ENCODE data around the gene TPGS2. TPM values are rescaled to one million over a fixed set of nuclear protein-coding genes. Genes with fewer than 3 reads are reported as not detected.

The TPGS2 gene
- polyA plus RNA-seq, 1 of the 3 experiments (the other 2 are of a cell fraction): 235 TPM

DNA sequence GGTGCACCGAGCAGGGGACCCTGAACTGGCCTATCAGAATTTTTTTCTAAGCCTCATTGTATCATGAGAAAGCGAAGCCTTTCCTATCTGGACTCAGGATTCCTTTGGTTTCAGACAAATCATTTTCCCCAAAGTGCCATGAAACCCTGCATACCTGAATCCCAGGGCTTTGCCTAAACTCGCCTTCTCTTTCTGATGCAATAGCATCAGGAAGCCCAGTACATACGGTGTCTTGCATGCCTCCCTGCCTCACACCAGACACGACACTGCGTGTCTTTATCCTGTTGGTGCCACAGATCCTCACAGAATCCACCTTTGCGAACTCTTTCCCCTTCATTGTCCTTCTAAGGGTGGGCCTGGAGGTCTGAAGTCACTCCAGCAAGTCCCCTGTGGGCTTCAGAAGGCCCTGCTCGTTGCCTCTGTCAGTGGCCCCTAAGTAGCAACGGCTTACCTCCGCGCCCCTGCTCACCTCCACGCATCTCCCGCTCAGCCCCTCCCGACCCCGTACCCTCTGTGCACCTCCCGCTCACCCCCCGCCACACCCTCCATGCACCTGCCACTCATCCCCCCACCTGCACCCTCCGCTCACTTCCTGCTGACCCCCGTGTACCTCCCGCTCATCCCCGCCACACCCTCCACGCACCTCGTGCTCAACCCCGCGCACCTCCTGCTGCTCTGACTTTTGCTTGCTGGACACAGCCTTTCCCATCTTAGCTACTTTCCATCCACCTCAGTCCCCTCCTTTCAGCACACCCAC lies 83.4 kb downstream of the TPGS2 start:
- no peaks in the 10 kb centered on the region for H3K79me2 ChIP-seq (ENCODE audit: insufficient read depth)
- no peaks in the 10 kb centered on the region for H3K27me3 ChIP-seq (ENCODE audit: insufficient read depth)
- no peaks in the 10 kb centered on the region for H3K9me2 ChIP-seq
- peaks cover 0 to 6% of the 10 kb centered on the region in 2 experiments; a peak in 1 of 4 replicates for H3K4me1 ChIP-seq (ENCODE audit: control insufficient read depth in 1 of 2, insufficient read depth in 2 of 2, low read depth in 1 of 2, low read length in 1 of 2)
- CTCF ChIA-PET: interaction anchor here (1.0 kb wide), 1 partner anchor 9 kb away, joined by 4 read pairs; no protein-coding TSS in a partner anchor
- H3K36me3 ChIP-seq (replicated peaks in 1 of 2; ENCODE audit: control insufficient read depth in 1 of 2, insufficient read depth in 2 of 2, low read length in 1 of 2): peaks cover 0 to 6% of the 10 kb centered on the region in 2 experiments
- H3K27ac ChIP-seq (ENCODE audit: low read depth in 2 of 2, low read length in 1 of 2): peak overlapping the region in 1 of 2 experiments; percentile 19; a peak in 1 of 4 replicates
- no peak overlapping the region for H3K4me3 ChIP-seq (ENCODE audit: low read depth in 2 of 2, low read length in 1 of 2)
- H3K9me3 ChIP-seq: no peaks in the 10 kb centered on the region
- POLR2A ChIA-PET: no interaction called here
- H4K20me1 ChIP-seq (ENCODE audit: insufficient read depth): no peaks in the 10 kb centered on the region
- TF ChIP-seq EP300 (IDR thresholded peaks at IDR 0.05; ENCODE audit: borderline replicate concordance in 1 of 2, low read depth in 1 of 2, low read length in 1 of 2) (no peak), SMC3 (IDR thresholded peaks at IDR 0.05; ENCODE audit: low read depth, low read length) (no peak), FOXM1 (IDR thresholded peaks at IDR 0.05; ENCODE audit: low read depth) (no peak), USF2 (IDR thresholded peaks at IDR 0.05; ENCODE audit: borderline replicate concordance, low read depth, low read length) (no peak), MEF2A (IDR thresholded peaks at IDR 0.05; ENCODE audit: borderline replicate concordance, low read depth) (no peak), GABPA (IDR thresholded peaks at IDR 0.05; ENCODE audit: low read depth) (no peak), TEAD4 (IDR thresholded peaks at IDR 0.05; ENCODE audit: borderline replicate concordance, insufficient read depth) (no peak), EZH2phosphoT487 (IDR thresholded peaks at IDR 0.05; ENCODE audit: borderline replicate concordance, low read depth) (no peak)
- TF ChIP-seq, protein P1, sequence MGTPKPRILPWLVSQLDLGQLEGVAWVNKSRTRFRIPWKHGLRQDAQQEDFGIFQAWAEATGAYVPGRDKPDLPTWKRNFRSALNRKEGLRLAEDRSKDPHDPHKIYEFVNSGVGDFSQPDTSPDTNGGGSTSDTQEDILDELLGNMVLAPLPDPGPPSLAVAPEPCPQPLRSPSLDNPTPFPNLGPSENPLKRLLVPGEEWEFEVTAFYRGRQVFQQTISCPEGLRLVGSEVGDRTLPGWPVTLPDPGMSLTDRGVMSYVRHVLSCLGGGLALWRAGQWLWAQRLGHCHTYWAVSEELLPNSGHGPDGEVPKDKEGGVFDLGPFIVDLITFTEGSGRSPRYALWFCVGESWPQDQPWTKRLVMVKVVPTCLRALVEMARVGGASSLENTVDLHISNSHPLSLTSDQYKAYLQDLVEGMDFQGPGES (IDR thresholded peaks at IDR 0.05; ENCODE audit: low read depth, low read length): no peak
- no peak overlapping the region for H3K4me2 ChIP-seq
- no peak for DNase-seq
- H3F3A ChIP-seq (replicated peaks; ENCODE audit: insufficient read depth): no peaks in the 10 kb centered on the region
- 90% methylated on average over 24 of the region's 25 CpGs for WGBS (ENCODE audit: low lambda C conversion rate)
- no peak overlapping the region for H3K9ac ChIP-seq
- no peak overlapping the region for H2AFZ ChIP-seq (ENCODE audit: low read depth)

DNA sequence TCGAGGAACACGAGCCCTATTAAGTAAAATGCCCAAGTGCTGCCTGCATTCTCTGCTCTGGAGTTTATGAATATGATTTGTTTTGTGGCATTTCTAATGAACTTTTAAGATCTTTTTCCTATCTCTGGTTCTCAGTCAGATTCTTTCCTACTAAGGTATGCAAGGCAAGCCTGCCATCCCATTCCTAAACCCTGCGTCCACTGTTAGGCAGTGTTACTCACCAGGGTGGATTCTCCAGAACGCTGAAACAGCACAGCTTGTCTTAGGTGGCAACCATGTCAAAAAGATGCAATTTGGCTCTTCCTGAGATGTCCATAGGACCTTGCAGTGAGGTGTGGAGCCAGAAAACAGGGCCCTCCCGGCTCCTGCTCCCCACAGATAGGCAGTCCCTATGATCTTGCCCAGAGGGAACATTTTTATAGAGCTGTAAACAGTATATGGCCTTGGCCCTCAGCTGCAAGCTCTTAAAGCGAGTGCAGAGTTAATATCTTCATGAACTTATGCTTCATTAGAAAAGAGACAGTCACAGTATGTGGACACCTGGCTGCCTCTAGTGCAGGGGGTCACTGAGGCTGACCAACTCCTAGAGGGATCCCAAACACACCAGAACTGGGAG lies 84.4 kb downstream of the TPGS2 start:
- ChIA-PET CTCF (interaction anchor here (1.0 kb wide), 1 partner anchor 10 kb away, joined by 4 read pairs; no protein-coding TSS in a partner anchor), POLR2A (no interaction called here)
- no peak overlapping the region; a peak in 1 of 4 replicates for H3K27ac ChIP-seq (ENCODE audit: low read depth in 2 of 2, low read length in 1 of 2)
- H3K9ac ChIP-seq: no peak overlapping the region
- no peaks in the 10 kb centered on the region for H3K79me2 ChIP-seq (ENCODE audit: insufficient read depth)
- H2AFZ ChIP-seq (ENCODE audit: low read depth): no peak overlapping the region
- WGBS (ENCODE audit: low lambda C conversion rate): 74% methylated on average over 6 of the region's 6 CpGs
- H3K4me1 ChIP-seq (ENCODE audit: control insufficient read depth in 1 of 2, insufficient read depth in 2 of 2, low read depth in 1 of 2, low read length in 1 of 2): peaks cover 0 to 6% of the 10 kb centered on the region in 2 experiments; a peak in 1 of 4 replicates
- H3K9me3 ChIP-seq: no peaks in the 10 kb centered on the region
- DNase-seq: no peak
- H3K4me3 ChIP-seq (ENCODE audit: low read depth in 2 of 2, low read length in 1 of 2): no peak overlapping the region
- TF ChIP-seq SIN3A (IDR thresholded peaks at IDR 0.05; ENCODE audit: borderline replicate concordance, low read depth, low read length) (no peak), FOSL2 (IDR thresholded peaks at IDR 0.05; ENCODE audit: borderline replicate concordance, low read depth) (peak; percentile 9; the same call in 1 of the 2 replicates), RAD21 (IDR thresholded peaks at IDR 0.05; ENCODE audit: low read length) (no peak), REST (IDR thresholded peaks at IDR 0.05; ENCODE audit: low read depth, low read length) (no peak)
- no peaks in the 10 kb centered on the region for H4K20me1 ChIP-seq (ENCODE audit: insufficient read depth)
- H3K9me2 ChIP-seq: no peaks in the 10 kb centered on the region
- no peaks in the 10 kb centered on the region for H3F3A ChIP-seq (replicated peaks; ENCODE audit: insufficient read depth)
- H3K4me2 ChIP-seq: no peak overlapping the region
- H3K36me3 ChIP-seq (replicated peaks in 1 of 2; ENCODE audit: control insufficient read depth in 1 of 2, insufficient read depth in 2 of 2, low read length in 1 of 2): peaks cover 0 to 6% of the 10 kb centered on the region in 2 experiments
- no peaks in the 10 kb centered on the region for H3K27me3 ChIP-seq (ENCODE audit: insufficient read depth)

All from SK-N-SH (cell line).